ENCODE data around the gene GIN1.

DNA sequence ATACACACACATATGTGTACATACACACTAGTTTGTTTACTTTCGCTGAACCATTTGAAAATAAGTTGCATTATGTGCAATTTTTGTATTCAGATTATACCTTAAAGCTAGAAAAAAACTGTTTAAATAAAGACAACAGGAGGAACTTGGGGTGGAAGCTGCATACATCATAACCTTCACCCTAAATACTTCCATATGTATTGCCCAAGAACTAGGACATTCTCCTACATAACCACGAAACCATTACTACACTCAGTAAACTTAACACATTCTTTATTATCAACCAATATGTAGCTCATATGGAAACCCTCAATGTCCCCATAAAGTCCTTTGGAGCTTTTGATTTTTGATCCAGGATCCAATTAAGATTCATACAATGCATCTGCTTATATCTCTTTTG is 83.3 kb downstream of the GIN1 start:
- no peak for TF ChIP-seq USF2 (IDR thresholded peaks at IDR 0.05; ENCODE audit: borderline replicate concordance, low read depth, low read length)
- TF ChIP-seq MAX (IDR thresholded peaks at IDR 0.05; ENCODE audit: low read depth, low read length): no peak
